GM19438 (cell line): ENCODE measurements around the gene SORCS2.

Experiments
- ATAC-seq: cut with Tn5 transposase; IDR thresholded peaks from one replicate; pipeline ENCODE4 v1.9.1; 2021; ENCODE audit warnings: low read depth; ENCODE audit not compliant: unreplicated experiment

SORCS2 gene

GRCh38 chr4:7755561-7755960, 563.2 kb downstream of the SORCS2 start:
- no peak for ATAC-seq

GRCh38 chr4:7756071-7756470, 563.7 kb downstream of the SORCS2 start:
- ATAC-seq = no peak

- no peak for ATAC-seq
Measured at GRCh38 chr4:7756561-7757355, 564.4 kb downstream of the SORCS2 start.

- ATAC-seq = no peak
Measured at GRCh38 chr4:7757501-7758471, 565.4 kb downstream of the SORCS2 start.

- no peak for ATAC-seq
Measured at GRCh38 chr4:7758476-7758875, 566.1 kb downstream of the SORCS2 start.

GRCh38 chr4:7759216-7759615, 566.9 kb downstream of the SORCS2 start:
- ATAC-seq = no peak

- no peak for ATAC-seq
Measured at GRCh38 chr4:7759635-7760034, 567.3 kb downstream of the SORCS2 start.

GRCh38 chr4:7760228-7760627, 567.9 kb downstream of the SORCS2 start:
- no peak for ATAC-seq

- no peak for ATAC-seq
Measured at GRCh38 chr4:7760706-7761105, 568.4 kb downstream of the SORCS2 start.

- no peak for ATAC-seq
Measured at GRCh38 chr4:7761312-7761711, 569.0 kb downstream of the SORCS2 start.

- peak; percentile 74 for ATAC-seq
Measured at GRCh38 chr4:7761720-7762119, 569.4 kb downstream of the SORCS2 start.

- no peak for ATAC-seq
Measured at GRCh38 chr4:7762376-7763030, 570.2 kb downstream of the SORCS2 start.

- ATAC-seq = no peak
Measured at GRCh38 chr4:7763106-7763505, 570.8 kb downstream of the SORCS2 start.

GRCh38 chr4:7763788-7764187, 571.5 kb downstream of the SORCS2 start:
- no peak for ATAC-seq

GRCh38 chr4:7764466-7764865, 572.1 kb downstream of the SORCS2 start:
- no peak for ATAC-seq

- no peak for ATAC-seq
Measured at GRCh38 chr4:7765666-7766065, 573.3 kb downstream of the SORCS2 start.

GRCh38 chr4:7766086-7766485, 573.7 kb downstream of the SORCS2 start:
- ATAC-seq = no peak

- no peak for ATAC-seq
Measured at GRCh38 chr4:7766661-7767345, 574.5 kb downstream of the SORCS2 start.

- no peak for ATAC-seq
Measured at GRCh38 chr4:7767526-7767925, 575.2 kb downstream of the SORCS2 start.

GRCh38 chr4:7767966-7768365, 575.6 kb downstream of the SORCS2 start:
- no peak for ATAC-seq
